ENCODE measurements around the gene NOP53.

The NOP53 gene

DNA sequence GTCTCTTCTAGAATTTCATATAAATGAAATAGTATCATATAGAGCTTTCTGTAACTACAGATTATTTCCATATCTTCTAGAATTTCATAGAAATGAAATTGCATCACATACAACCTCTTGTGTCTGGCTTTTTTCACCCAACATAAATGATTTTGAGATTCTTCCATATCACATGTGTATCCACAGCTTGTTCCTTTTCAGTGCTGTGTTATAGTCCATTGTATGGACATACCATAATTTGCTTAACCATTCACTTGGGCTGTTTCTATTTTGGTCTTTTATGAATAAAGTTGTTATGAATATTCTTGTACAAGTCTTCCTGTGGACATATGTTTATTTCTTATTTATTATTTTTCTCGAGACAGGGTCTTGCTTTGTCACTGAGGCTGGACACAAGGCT is 47.3 kb downstream of the NOP53 start:
- Histone ChIP-seq H3K27me3 (ENCODE audit: low read depth, low read length) (no peaks in the 10 kb centered on the region), H3K27ac (ENCODE audit: low read length) (no peak overlapping the region), H3K36me3 (replicated peaks; ENCODE audit: low read depth, low read length) (peaks cover 2% of the 10 kb centered on the region), H3K4me2 (ENCODE audit: low read length) (no peak overlapping the region), H3K4me1 (ENCODE audit: low read length) (peaks cover 3% of the 10 kb centered on the region; the same call in 1 of the 2 replicates), H3K79me2 (ENCODE audit: low read length) (no peaks in the 10 kb centered on the region), H4K20me1 (ENCODE audit: insufficient read depth, low read length) (no peaks in the 10 kb centered on the region), H3K4me3 (ENCODE audit: low read length) (no peak overlapping the region), H2AFZ (ENCODE audit: low read depth, low read length) (no peak overlapping the region), H3K9me3 (ENCODE audit: insufficient read depth, low read length) (peaks cover 8% of the 10 kb centered on the region; the same call in 1 of the 2 replicates), H3K9ac (ENCODE audit: low read length) (no peak overlapping the region)
- TF ChIP-seq, protein P1, sequence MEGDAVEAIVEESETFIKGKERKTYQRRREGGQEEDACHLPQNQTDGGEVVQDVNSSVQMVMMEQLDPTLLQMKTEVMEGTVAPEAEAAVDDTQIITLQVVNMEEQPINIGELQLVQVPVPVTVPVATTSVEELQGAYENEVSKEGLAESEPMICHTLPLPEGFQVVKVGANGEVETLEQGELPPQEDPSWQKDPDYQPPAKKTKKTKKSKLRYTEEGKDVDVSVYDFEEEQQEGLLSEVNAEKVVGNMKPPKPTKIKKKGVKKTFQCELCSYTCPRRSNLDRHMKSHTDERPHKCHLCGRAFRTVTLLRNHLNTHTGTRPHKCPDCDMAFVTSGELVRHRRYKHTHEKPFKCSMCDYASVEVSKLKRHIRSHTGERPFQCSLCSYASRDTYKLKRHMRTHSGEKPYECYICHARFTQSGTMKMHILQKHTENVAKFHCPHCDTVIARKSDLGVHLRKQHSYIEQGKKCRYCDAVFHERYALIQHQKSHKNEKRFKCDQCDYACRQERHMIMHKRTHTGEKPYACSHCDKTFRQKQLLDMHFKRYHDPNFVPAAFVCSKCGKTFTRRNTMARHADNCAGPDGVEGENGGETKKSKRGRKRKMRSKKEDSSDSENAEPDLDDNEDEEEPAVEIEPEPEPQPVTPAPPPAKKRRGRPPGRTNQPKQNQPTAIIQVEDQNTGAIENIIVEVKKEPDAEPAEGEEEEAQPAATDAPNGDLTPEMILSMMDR (IDR thresholded peaks at IDR 0.05; ENCODE audit: low read depth, low read length): no peak
- TF ChIP-seq EZH2phosphoT487 (IDR thresholded peaks at IDR 0.05; ENCODE audit: low read depth): no peak

DNA sequence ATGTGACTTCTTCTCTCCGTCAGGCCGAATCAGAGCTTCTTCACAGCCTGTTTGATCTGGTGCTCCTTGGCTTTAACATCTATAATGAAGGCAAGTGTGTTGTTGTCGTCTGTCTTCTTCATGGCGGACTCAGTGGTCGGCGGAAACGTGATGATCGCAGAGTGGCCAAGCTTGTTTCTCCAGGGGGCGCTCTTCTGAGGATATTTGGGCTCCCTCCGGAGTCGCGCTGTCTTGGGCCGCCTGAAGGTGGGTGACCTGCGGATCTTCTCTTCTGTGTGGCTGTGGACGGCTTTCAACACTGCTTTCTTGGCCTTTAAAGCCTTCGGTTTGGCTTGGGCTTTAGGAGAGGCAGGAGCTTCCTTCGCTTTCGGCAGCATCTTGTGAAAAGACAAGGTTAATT is 49.2 kb downstream of the NOP53 start:
- no peaks in the 10 kb centered on the region for H3K79me2 ChIP-seq (ENCODE audit: low read length)
- no peak overlapping the region for H3K27ac ChIP-seq (ENCODE audit: low read length)
- H3K9me3 ChIP-seq (ENCODE audit: insufficient read depth, low read length): peaks cover 8% of the 10 kb centered on the region; the same call in 1 of the 2 replicates
- H3K27me3 ChIP-seq (ENCODE audit: low read depth, low read length): peaks cover 7% of the 10 kb centered on the region; the same call in 1 of the 2 replicates
- peaks cover 2% of the 10 kb centered on the region for H3K36me3 ChIP-seq (replicated peaks; ENCODE audit: low read depth, low read length)
- no peak overlapping the region for H2AFZ ChIP-seq (ENCODE audit: low read depth, low read length)
- no peak overlapping the region for H3K4me2 ChIP-seq (ENCODE audit: low read length)
- H3K4me3 ChIP-seq (ENCODE audit: low read length): no peak overlapping the region
- peaks cover 3% of the 10 kb centered on the region; the same call in 1 of the 2 replicates for H3K4me1 ChIP-seq (ENCODE audit: low read length)
- H4K20me1 ChIP-seq (ENCODE audit: insufficient read depth, low read length): no peaks in the 10 kb centered on the region
- no peak for TF ChIP-seq EZH2phosphoT487 (IDR thresholded peaks at IDR 0.05; ENCODE audit: low read depth)
- TF ChIP-seq, protein P1 (IDR thresholded peaks at IDR 0.05; ENCODE audit: low read depth, low read length): peak; percentile 15
- H3K9ac ChIP-seq (ENCODE audit: low read length): no peak overlapping the region

DNA sequence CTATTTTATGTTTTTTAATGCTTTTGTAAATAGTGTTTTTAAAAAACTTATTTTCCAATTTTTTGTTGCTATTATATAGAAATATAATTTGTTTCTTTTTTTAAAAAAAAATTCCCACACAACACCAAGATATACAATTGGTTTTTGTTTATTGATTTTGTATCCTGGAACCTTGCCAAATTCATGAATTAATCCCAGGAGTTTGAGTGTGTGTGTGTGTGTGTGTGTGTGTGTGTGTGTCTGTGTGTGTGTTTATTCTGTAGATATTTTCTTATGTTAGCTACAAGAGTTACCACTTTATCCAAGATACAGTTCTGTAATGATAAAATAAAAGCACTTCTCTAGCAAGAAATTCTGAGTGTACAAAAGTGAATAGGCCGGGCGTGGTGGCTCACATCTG is 51.4 kb downstream of the NOP53 start:
- peaks cover 8% of the 10 kb centered on the region; the same call in 1 of the 2 replicates for H3K9me3 ChIP-seq (ENCODE audit: insufficient read depth, low read length)
- no peaks in the 10 kb centered on the region for H3K4me1 ChIP-seq (ENCODE audit: low read length)
- peaks cover 2% of the 10 kb centered on the region for H3K36me3 ChIP-seq (replicated peaks; ENCODE audit: low read depth, low read length)
- H3K4me2 ChIP-seq (ENCODE audit: low read length): no peak overlapping the region
- TF ChIP-seq EZH2phosphoT487 (IDR thresholded peaks at IDR 0.05; ENCODE audit: low read depth): no peak
- TF ChIP-seq, protein P1 (IDR thresholded peaks at IDR 0.05; ENCODE audit: low read depth, low read length): no peak
- peaks cover 7% of the 10 kb centered on the region; the same call in 1 of the 2 replicates for H3K27me3 ChIP-seq (ENCODE audit: low read depth, low read length)
- H3K9ac ChIP-seq (ENCODE audit: low read length): no peak overlapping the region
- H4K20me1 ChIP-seq (ENCODE audit: insufficient read depth, low read length): no peaks in the 10 kb centered on the region
- no peak overlapping the region for H2AFZ ChIP-seq (ENCODE audit: low read depth, low read length)
- H3K4me3 ChIP-seq (ENCODE audit: low read length): no peak overlapping the region
- no peak overlapping the region for H3K27ac ChIP-seq (ENCODE audit: low read length)
- H3K79me2 ChIP-seq (ENCODE audit: low read length): no peaks in the 10 kb centered on the region

DNA sequence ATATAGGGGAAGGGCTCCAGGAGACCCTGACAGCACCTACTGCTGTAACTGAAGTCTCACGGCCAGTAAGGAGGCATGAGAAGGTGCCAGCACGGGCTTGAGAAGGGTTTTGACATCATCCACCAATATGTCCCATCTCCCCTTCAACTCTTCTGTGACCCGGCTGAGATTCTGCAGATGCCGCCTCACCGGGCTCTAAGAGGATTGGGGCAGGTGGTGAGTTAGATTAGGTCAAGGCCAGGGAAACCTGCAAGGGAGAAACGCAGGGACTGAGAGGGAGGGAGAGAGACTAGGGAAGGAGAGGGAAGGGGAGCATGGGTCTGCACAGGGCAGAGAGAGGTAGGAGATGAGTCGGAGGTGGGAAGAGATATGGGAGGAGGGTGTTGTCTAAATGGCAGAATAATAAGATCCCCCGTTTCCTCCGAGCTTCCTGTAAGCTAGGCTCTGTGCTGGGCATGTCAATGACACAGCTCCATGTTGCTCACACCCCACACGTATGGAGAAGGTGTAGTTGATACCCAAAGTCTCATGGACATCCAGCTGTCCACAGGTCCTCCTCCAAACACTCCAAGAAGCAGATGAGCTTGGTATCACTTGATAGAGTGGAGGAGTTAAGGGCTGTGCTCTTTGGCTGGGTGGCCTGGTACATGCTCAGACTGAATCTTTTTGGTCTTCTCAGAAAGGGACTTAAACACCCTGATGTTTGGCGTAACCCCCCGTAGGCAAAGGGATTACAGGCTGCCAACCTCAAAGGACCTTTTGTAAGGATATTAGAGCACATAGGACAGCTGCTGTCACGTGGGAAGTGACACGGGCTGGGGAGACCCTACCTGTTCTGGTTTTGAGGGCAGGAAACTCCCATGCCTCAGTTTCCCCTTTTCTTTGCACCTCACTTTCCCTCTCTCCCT is 52.9 kb downstream of the NOP53 start:
- H3K36me3 ChIP-seq (replicated peaks; ENCODE audit: low read depth, low read length): no peaks in the 10 kb centered on the region

More for the DNA sequence above, 52.9 kb downstream of the NOP53 start:
- Histone ChIP-seq H4K20me1 (ENCODE audit: insufficient read depth, low read length) (no peaks in the 10 kb centered on the region), H3K27ac (ENCODE audit: low read length) (no peak overlapping the region), H3K4me1 (ENCODE audit: low read length) (no peaks in the 10 kb centered on the region), H3K9ac (ENCODE audit: low read length) (no peak overlapping the region), H3K79me2 (ENCODE audit: low read length) (no peaks in the 10 kb centered on the region), H3K4me3 (ENCODE audit: low read length) (no peak overlapping the region), H2AFZ (ENCODE audit: low read depth, low read length) (no peak overlapping the region), H3K9me3 (ENCODE audit: insufficient read depth, low read length) (no peaks in the 10 kb centered on the region), H3K27me3 (ENCODE audit: low read depth, low read length) (peaks cover 7% of the 10 kb centered on the region; the same call in 1 of the 2 replicates), H3K4me2 (ENCODE audit: low read length) (no peak overlapping the region)
- TF ChIP-seq, protein P1 (IDR thresholded peaks at IDR 0.05; ENCODE audit: low read depth, low read length): no peak
- TF ChIP-seq EZH2phosphoT487 (IDR thresholded peaks at IDR 0.05; ENCODE audit: low read depth): no peak

All from OCI-LY3 (cell line).